ENCODE measurements around the gene PCP2. TPM values are rescaled to one million over a fixed set of nuclear protein-coding genes. Genes with fewer than 3 reads are reported as not detected.
A peak's percentile ranks its signal among the peaks of the same experiment; 100 is the strongest.

Gene PCP2
- total and polyA plus RNA-seq, 2 of the 8 experiments (the other 6 are each of a cell fraction or from before 2014, with no cell fraction given): not detected

- peak in 1 of 2 experiments; percentile 27; a peak in 1 of 3 replicates for TF ChIP-seq EP300 (IDR thresholded peaks at IDR 0.05; ENCODE audit: borderline replicate concordance in 1 of 2, low read depth in 2 of 2, low read length in 2 of 2)
- TF ChIP-seq CHD2 (IDR thresholded peaks at IDR 0.05; ENCODE audit: low read length): no peak
- TF ChIP-seq BACH1 (IDR thresholded peaks at IDR 0.05; ENCODE audit: low read length): peak; percentile 89
- no peak for TF ChIP-seq RXRA (IDR thresholded peaks at IDR 0.05; ENCODE audit: insufficient read depth, low read depth, low read length)
- peak in 1 of 2 experiments; percentile 71; a peak in 1 of 4 replicates for TF ChIP-seq SIN3A (conservative IDR thresholded peaks at IDR 0.05 in 1 of 2, IDR thresholded peaks at IDR 0.05 in 1 of 2; ENCODE audit: low read depth in 1 of 2, low read length in 2 of 2)
- TF ChIP-seq CREB1 (IDR thresholded peaks at IDR 0.05): peak; percentile 37; the same call in 1 of the 2 replicates
- no peak for TF ChIP-seq RNF2 (IDR thresholded peaks at IDR 0.05; ENCODE audit: borderline replicate concordance, low read depth, low read length, missing control alignments, poor library complexity, severe bottlenecking)
- peak; percentile 89 to 93 (median 91) for TF ChIP-seq CTCF (IDR thresholded peaks at IDR 0.05; ENCODE audit: control extremely low read depth in 1 of 3, insufficient read depth in 1 of 3, low read depth in 1 of 3, low read length in 3 of 3)
- TF ChIP-seq EGR1 (IDR thresholded peaks at IDR 0.05; ENCODE audit: borderline replicate concordance, low read depth, low read length): peak; percentile 79
- no peak for TF ChIP-seq KDM5A (IDR thresholded peaks at IDR 0.05; ENCODE audit: low read length)
- peak; percentile 56 for TF ChIP-seq ASH2L (IDR thresholded peaks at IDR 0.05; ENCODE audit: low read length)
- peak; percentile 75 to 76; a peak in 3 of 4 replicates for TF ChIP-seq HDAC2 (IDR thresholded peaks at IDR 0.05; ENCODE audit: borderline replicate concordance in 1 of 2, low read depth in 2 of 2, low read length in 2 of 2)
- peak; percentile 19; the same call in 1 of the 2 replicates for TF ChIP-seq TBP (IDR thresholded peaks at IDR 0.05; ENCODE audit: low read depth, low read length)
- TF ChIP-seq GABPA (IDR thresholded peaks at IDR 0.05; ENCODE audit: borderline replicate concordance, insufficient read depth, low read length): no peak
Observed at GRCh38 chr19:7680606-7681339, 47.3 kb upstream of the PCP2 start, which contains the start of gene TRAPPC5 (continued).
